ENCODE measurements around the gene STAB1. TPM values are rescaled to one million over a fixed set of nuclear protein-coding genes. Genes with fewer than 3 reads are reported as not detected.

Gene STAB1
- total and polyA plus RNA-seq, 4 donors = 54.2 to 651 (median 273) TPM

GRCh38 chr3:52517796-52518722 is 22.9 kb downstream of the STAB1 start:
- no peak overlapping the region for H3K27ac ChIP-seq (ENCODE audit: low read depth in 1 of 2, low read length in 2 of 2)
- no peak for ATAC-seq (ENCODE audit: low FRiP score)
- intact Hi-C loops (cut with DNase I) = no loop called here
- WGBS, 2 donors = 83 to 85% methylated on average over 25 of the region's 25 CpGs
- no peaks in the 10 kb centered on the region for H3K36me3 ChIP-seq (ENCODE audit: control insufficient read depth in 1 of 2, insufficient read depth in 2 of 2, low read length in 1 of 2)
- H3K9me3 ChIP-seq (ENCODE audit: control insufficient read depth, low read length) = no peaks in the 10 kb centered on the region
- no peak overlapping the region for H3K4me3 ChIP-seq (ENCODE audit: low read length in 2 of 2)
- no peaks in the 10 kb centered on the region for H3K27me3 ChIP-seq (ENCODE audit: control insufficient read depth in 1 of 2, insufficient read depth in 2 of 2, low read length in 1 of 2)
- DNase-seq = no peak
- no peaks in the 10 kb centered on the region for H3K4me1 ChIP-seq (ENCODE audit: control insufficient read depth in 1 of 2, insufficient read depth in 2 of 2, low read length in 2 of 2)

GRCh38 chr3:52518723-52519444 is 23.7 kb downstream of the STAB1 start:
- Histone ChIP-seq H3K36me3 (ENCODE audit: control insufficient read depth in 1 of 2, insufficient read depth in 2 of 2, low read length in 1 of 2) (no peaks in the 10 kb centered on the region), H3K4me1 (ENCODE audit: control insufficient read depth in 1 of 2, insufficient read depth in 2 of 2, low read length in 2 of 2) (no peaks in the 10 kb centered on the region), H3K27ac (ENCODE audit: low read depth in 1 of 2, low read length in 2 of 2) (no peak overlapping the region), H3K27me3 (ENCODE audit: control insufficient read depth in 1 of 2, insufficient read depth in 2 of 2, low read length in 1 of 2) (no peaks in the 10 kb centered on the region), H3K9me3 (ENCODE audit: control insufficient read depth, low read length) (no peaks in the 10 kb centered on the region), H3K4me3 (ENCODE audit: low read length in 2 of 2) (no peak overlapping the region)
- DNase-seq (no peak), ATAC-seq (ENCODE audit: low FRiP score) (no peak)
- intact Hi-C loops (cut with DNase I) = no loop called here
- 36 to 39% methylated on average over 43 to 50 of the region's 50 CpGs for WGBS, 2 donors

DNA sequence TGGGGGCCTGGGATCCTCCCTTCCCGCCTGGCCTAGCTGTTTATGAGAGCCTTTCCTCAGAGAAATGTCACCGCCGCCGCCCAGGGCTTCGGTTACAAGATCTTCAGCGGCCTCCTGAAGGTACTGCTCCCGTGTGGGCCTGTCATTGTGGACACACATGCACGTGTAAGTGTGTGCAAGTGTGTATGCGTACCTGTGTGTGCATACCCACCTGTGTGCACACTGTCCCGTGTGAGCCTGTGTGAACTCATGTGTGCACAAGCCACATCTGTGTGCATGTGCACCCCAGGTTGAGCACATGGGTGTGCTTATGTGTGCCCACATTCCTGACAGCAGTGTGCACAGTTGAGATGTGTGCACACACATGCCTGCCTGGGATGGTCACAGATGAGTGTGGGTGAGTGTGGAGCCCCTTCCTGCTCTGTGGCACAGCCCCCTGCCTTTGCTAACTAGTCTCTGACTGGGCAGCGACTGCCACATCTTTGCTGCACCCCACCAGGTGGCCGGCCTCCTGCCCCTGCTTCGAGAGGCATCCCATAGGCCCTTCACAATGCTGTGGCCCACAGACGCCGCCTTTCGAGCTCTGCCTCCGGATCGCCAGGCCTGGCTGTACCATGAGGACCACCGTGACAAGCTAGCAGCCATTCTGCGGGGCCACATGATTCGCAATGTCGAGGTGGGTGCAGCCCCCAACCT is 24.5 kb downstream of the STAB1 start:
- no peak for DNase-seq
- WGBS, 2 donors = 92 to 93% methylated on average over 22 of the region's 22 CpGs
- no peak overlapping the region for H3K4me3 ChIP-seq (ENCODE audit: low read length in 2 of 2)
- H3K9me3 ChIP-seq (ENCODE audit: control insufficient read depth, low read length) = no peaks in the 10 kb centered on the region
- intact Hi-C loops (cut with DNase I) = no loop called here
- no peaks in the 10 kb centered on the region for H3K4me1 ChIP-seq (ENCODE audit: control insufficient read depth in 1 of 2, insufficient read depth in 2 of 2, low read length in 2 of 2)
- no peaks in the 10 kb centered on the region for H3K27me3 ChIP-seq (ENCODE audit: control insufficient read depth in 1 of 2, insufficient read depth in 2 of 2, low read length in 1 of 2)
- H3K36me3 ChIP-seq (ENCODE audit: control insufficient read depth in 1 of 2, insufficient read depth in 2 of 2, low read length in 1 of 2) = no peaks in the 10 kb centered on the region
- ATAC-seq (ENCODE audit: low FRiP score) = no peak
- no peak overlapping the region for H3K27ac ChIP-seq (ENCODE audit: low read depth in 1 of 2, low read length in 2 of 2)

DNA sequence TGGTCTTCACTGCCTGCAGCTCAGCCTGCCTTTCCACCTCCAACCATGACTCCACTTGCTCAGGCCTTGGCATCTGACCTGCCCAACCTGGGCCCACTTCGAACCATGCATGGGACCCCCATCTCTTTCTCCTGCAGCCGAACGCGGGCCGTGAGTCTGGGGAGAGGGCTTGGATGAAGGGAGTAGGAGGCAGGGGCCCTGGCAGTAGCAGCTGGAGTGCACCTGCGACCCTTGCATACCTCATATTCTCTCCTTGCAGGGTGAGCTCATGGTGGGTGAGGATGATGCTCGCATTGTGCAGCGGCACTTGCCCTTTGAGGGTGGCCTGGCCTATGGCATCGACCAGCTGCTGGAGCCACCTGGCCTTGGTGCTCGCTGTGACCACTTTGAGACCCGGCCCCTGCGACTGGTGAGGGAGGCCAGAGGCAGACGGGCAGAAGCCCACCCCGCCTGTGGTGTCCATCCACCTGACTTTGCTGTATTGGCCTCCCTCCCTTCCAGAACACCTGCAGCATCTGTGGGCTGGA is 25.1 kb downstream of the STAB1 start:
- Histone ChIP-seq H3K9me3 (ENCODE audit: control insufficient read depth, low read length) (no peaks in the 10 kb centered on the region), H3K36me3 (ENCODE audit: control insufficient read depth in 1 of 2, insufficient read depth in 2 of 2, low read length in 1 of 2) (no peaks in the 10 kb centered on the region), H3K27me3 (ENCODE audit: control insufficient read depth in 1 of 2, insufficient read depth in 2 of 2, low read length in 1 of 2) (no peaks in the 10 kb centered on the region), H3K27ac (ENCODE audit: low read depth in 1 of 2, low read length in 2 of 2) (no peak overlapping the region), H3K4me1 (ENCODE audit: control insufficient read depth in 1 of 2, insufficient read depth in 2 of 2, low read length in 2 of 2) (no peaks in the 10 kb centered on the region), H3K4me3 (ENCODE audit: low read length in 2 of 2) (no peak overlapping the region)
- no peak for DNase-seq
- 96 to 98% methylated on average over 14 of the region's 14 CpGs for WGBS, 2 donors
- ATAC-seq (ENCODE audit: low FRiP score) = no peak
- intact Hi-C loops (cut with DNase I) = no loop called here

DNA sequence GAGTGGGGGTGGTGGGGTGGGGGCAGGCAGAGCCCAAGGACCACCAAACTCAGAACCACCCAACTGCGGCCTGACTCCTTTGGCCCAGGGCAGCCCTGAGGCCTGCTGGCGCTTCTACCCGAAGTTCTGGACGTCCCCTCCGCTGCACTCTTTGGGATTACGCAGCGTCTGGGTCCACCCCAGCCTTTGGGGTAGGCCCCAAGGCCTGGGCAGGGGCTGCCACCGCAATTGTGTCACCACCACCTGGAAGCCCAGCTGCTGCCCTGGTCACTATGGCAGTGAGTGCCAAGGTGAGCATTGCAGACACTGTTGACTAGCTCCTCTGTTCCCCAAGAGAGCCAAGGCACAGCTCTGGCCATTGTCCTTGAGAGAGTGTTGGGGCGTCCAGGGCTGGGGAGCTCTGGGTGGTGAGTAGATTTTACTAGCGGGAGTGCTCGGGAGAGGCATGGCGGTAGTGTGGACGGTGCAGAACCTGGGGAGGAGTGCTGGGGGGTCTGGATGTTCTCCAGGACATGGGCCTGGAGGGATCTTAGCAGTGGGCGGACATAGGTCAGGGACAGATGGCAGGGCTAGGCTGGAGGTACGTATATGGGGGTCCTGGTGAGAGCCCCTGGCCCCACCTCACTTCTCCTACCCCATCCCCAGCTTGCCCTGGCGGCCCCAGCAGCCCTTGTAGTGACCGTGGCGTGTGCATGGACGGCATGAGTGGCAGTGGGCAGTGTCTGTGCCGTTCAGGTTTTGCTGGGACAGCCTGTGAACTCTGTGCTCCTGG is 25.8 kb downstream of the STAB1 start:
- DNase-seq (peak in 1 of 2 donors; percentile 35), ATAC-seq (ENCODE audit: low FRiP score) (no peak)
- Histone ChIP-seq H3K27me3 (ENCODE audit: control insufficient read depth in 1 of 2, insufficient read depth in 2 of 2, low read length in 1 of 2) (no peaks in the 10 kb centered on the region), H3K4me3 (ENCODE audit: low read length in 2 of 2) (no peak overlapping the region), H3K27ac (ENCODE audit: low read depth in 1 of 2, low read length in 2 of 2) (no peak overlapping the region), H3K36me3 (ENCODE audit: control insufficient read depth in 1 of 2, insufficient read depth in 2 of 2, low read length in 1 of 2) (no peaks in the 10 kb centered on the region), H3K9me3 (ENCODE audit: control insufficient read depth, low read length) (no peaks in the 10 kb centered on the region), H3K4me1 (ENCODE audit: control insufficient read depth in 1 of 2, insufficient read depth in 2 of 2, low read length in 2 of 2) (no peaks in the 10 kb centered on the region)
- intact Hi-C loops (cut with DNase I) = no loop called here
- WGBS, 2 donors = 91% methylated on average over 20 of the region's 20 CpGs

DNA sequence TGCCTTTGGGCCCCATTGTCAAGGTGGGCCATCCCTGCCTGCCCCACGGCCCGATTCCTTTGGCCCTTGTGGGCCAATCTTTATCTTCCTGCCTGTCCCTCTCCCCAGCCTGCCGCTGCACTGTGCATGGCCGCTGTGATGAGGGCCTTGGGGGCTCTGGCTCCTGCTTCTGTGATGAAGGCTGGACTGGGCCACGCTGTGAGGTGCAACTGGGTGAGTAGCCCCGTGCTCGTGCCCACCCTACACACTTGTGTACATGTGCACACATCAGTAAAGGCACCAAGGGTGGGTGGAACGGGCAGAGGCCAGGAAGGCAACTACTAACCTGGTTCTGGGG is 26.3 kb downstream of the STAB1 start:
- Histone ChIP-seq H3K27me3 (ENCODE audit: control insufficient read depth in 1 of 2, insufficient read depth in 2 of 2, low read length in 1 of 2) (no peaks in the 10 kb centered on the region), H3K36me3 (ENCODE audit: control insufficient read depth in 1 of 2, insufficient read depth in 2 of 2, low read length in 1 of 2) (no peaks in the 10 kb centered on the region), H3K27ac (ENCODE audit: low read depth in 1 of 2, low read length in 2 of 2) (no peak overlapping the region), H3K4me1 (ENCODE audit: control insufficient read depth in 1 of 2, insufficient read depth in 2 of 2, low read length in 2 of 2) (no peaks in the 10 kb centered on the region), H3K9me3 (ENCODE audit: control insufficient read depth, low read length) (no peaks in the 10 kb centered on the region), H3K4me3 (ENCODE audit: low read length in 2 of 2) (no peak overlapping the region)
- 88 to 90% methylated on average over 8 of the region's 8 CpGs for WGBS, 2 donors
- peak; percentile 46 to 53 for DNase-seq
- ATAC-seq (ENCODE audit: low FRiP score) = no peak
- intact Hi-C loops (cut with DNase I) = no loop called here

GRCh38 chr3:52521881-52522650 is 26.9 kb downstream of the STAB1 start:
- Histone ChIP-seq H3K9me3 (ENCODE audit: control insufficient read depth, low read length) (no peaks in the 10 kb centered on the region), H3K4me1 (ENCODE audit: control insufficient read depth in 1 of 2, insufficient read depth in 2 of 2, low read length in 2 of 2) (no peaks in the 10 kb centered on the region), H3K4me3 (ENCODE audit: low read length in 2 of 2) (no peak overlapping the region), H3K27me3 (ENCODE audit: control insufficient read depth in 1 of 2, insufficient read depth in 2 of 2, low read length in 1 of 2) (no peaks in the 10 kb centered on the region), H3K36me3 (ENCODE audit: control insufficient read depth in 1 of 2, insufficient read depth in 2 of 2, low read length in 1 of 2) (no peaks in the 10 kb centered on the region), H3K27ac (ENCODE audit: low read depth in 1 of 2, low read length in 2 of 2) (no peak overlapping the region)
- ATAC-seq (ENCODE audit: low FRiP score) (no peak), DNase-seq (peak; percentile 43 to 74)
- intact Hi-C loops (cut with DNase I) = no loop called here
- 93 to 95% methylated on average over 33 of the region's 33 CpGs for WGBS, 2 donors
